ENCODE results near the gene MRC1.

DNA sequence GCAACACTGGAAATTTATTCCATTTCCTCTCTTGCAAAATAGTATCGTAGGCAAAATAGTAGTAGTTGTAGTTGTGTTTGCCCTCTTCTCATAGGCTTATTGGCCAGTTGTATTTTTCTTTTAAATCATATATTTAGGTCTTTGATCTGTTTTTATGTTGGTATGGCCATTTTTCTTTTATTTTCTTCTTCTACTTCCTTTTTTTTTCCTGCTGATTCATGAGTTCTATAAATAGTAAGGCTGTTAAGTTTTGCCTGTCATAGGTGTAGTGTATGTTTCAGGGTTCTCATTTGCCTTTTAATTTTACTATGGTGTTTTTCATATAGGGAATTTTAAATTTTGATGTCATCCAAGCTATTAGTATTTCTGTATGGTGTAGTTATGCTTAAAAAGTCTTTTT lies 25.4 kb upstream of the MRC1 start:
- TF ChIP-seq, protein P1, sequence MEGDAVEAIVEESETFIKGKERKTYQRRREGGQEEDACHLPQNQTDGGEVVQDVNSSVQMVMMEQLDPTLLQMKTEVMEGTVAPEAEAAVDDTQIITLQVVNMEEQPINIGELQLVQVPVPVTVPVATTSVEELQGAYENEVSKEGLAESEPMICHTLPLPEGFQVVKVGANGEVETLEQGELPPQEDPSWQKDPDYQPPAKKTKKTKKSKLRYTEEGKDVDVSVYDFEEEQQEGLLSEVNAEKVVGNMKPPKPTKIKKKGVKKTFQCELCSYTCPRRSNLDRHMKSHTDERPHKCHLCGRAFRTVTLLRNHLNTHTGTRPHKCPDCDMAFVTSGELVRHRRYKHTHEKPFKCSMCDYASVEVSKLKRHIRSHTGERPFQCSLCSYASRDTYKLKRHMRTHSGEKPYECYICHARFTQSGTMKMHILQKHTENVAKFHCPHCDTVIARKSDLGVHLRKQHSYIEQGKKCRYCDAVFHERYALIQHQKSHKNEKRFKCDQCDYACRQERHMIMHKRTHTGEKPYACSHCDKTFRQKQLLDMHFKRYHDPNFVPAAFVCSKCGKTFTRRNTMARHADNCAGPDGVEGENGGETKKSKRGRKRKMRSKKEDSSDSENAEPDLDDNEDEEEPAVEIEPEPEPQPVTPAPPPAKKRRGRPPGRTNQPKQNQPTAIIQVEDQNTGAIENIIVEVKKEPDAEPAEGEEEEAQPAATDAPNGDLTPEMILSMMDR (IDR thresholded peaks at IDR 0.05): no peak
- no peak for TF ChIP-seq POLR2A (IDR thresholded peaks at IDR 0.05)

Data from lower leg skin (tissue), 3 donors.